ENCODE measurements around the gene ATP9A.

The ATP9A gene

DNA sequence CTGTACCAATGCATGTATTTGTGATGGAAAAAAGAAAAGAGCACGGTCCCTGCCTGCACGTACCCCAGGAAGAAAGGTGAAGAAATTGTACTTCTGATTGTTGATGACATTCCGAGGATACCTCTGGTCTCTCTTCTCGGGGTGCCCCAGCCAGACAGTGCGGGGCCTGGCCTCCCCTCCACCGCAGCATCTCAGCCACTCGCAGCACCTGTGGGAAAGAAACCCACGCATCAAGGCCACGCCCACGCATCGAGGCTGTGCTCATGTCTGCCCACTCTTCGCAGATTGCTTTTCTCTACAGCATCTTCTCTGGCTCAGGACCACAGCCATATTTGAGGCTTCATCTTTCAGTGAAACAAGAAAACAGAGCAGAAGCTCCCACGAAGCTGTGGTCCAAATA lies 38.4 kb downstream of the ATP9A start:
- Histone ChIP-seq H3K79me2 (ENCODE audit: control insufficient read depth, low read length) (no peaks in the 10 kb centered on the region), H3F3A (ENCODE audit: control insufficient read depth, insufficient read depth) (no peaks in the 10 kb centered on the region), H3K4me1 (ENCODE audit: control insufficient read depth, low read length) (no peaks in the 10 kb centered on the region), H3K9me3 (ENCODE audit: control insufficient read depth, insufficient read depth, low read length) (no peaks in the 10 kb centered on the region), H3K27me3 (ENCODE audit: control insufficient read depth, low read length) (no peaks in the 10 kb centered on the region), H3K27ac (ENCODE audit: low read depth, low read length) (no peak overlapping the region), H3K4me2 (ENCODE audit: low read length) (no peak overlapping the region), H3K9me2 (replicated peaks; ENCODE audit: control insufficient read depth, low read length) (no peaks in the 10 kb centered on the region), H4K20me1 (ENCODE audit: control insufficient read depth, insufficient read depth, low read depth, low read length) (no peaks in the 10 kb centered on the region), H3K4me3 (ENCODE audit: low read length) (no peak overlapping the region), H3K36me3 (ENCODE audit: control insufficient read depth, low read length) (no peaks in the 10 kb centered on the region)
- no peak for TF ChIP-seq EZH2phosphoT487 (IDR thresholded peaks at IDR 0.05; ENCODE audit: borderline replicate concordance, low read length)
- TF ChIP-seq, protein P1, sequence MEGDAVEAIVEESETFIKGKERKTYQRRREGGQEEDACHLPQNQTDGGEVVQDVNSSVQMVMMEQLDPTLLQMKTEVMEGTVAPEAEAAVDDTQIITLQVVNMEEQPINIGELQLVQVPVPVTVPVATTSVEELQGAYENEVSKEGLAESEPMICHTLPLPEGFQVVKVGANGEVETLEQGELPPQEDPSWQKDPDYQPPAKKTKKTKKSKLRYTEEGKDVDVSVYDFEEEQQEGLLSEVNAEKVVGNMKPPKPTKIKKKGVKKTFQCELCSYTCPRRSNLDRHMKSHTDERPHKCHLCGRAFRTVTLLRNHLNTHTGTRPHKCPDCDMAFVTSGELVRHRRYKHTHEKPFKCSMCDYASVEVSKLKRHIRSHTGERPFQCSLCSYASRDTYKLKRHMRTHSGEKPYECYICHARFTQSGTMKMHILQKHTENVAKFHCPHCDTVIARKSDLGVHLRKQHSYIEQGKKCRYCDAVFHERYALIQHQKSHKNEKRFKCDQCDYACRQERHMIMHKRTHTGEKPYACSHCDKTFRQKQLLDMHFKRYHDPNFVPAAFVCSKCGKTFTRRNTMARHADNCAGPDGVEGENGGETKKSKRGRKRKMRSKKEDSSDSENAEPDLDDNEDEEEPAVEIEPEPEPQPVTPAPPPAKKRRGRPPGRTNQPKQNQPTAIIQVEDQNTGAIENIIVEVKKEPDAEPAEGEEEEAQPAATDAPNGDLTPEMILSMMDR (IDR thresholded peaks at IDR 0.05; ENCODE audit: low read depth, low read length, poor library complexity, severe bottlenecking) = no peak

DNA sequence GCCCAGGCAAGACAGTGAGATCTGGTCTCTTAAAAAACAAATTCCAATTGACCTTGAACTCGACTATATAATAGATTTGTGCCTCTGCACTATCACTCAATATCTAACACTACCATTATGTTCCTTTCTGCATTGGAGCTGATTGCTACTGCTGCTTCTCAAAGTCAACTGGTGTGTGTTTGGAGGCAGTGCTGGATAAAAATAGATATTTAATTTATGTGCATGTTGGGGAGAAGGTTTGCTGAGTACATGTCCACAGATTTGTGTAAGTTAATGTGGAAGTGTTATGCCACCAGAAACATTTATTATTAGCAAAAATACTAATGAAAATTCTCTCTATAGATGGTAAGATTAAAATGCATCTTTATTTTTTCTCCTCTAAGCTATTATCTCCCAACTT lies 39.5 kb downstream of the ATP9A start:
- TF ChIP-seq, protein P1 (IDR thresholded peaks at IDR 0.05; ENCODE audit: low read depth, low read length, poor library complexity, severe bottlenecking) = no peak
- Histone ChIP-seq H3K4me1 (ENCODE audit: control insufficient read depth, low read length) (no peaks in the 10 kb centered on the region), H4K20me1 (ENCODE audit: control insufficient read depth, insufficient read depth, low read depth, low read length) (no peaks in the 10 kb centered on the region), H3K4me3 (ENCODE audit: low read length) (no peak overlapping the region), H3K27ac (ENCODE audit: low read depth, low read length) (no peak overlapping the region), H3K27me3 (ENCODE audit: control insufficient read depth, low read length) (no peaks in the 10 kb centered on the region), H3K9me2 (replicated peaks; ENCODE audit: control insufficient read depth, low read length) (no peaks in the 10 kb centered on the region), H3K4me2 (ENCODE audit: low read length) (no peak overlapping the region), H3K36me3 (ENCODE audit: control insufficient read depth, low read length) (no peaks in the 10 kb centered on the region), H3F3A (ENCODE audit: control insufficient read depth, insufficient read depth) (no peaks in the 10 kb centered on the region), H3K9me3 (ENCODE audit: control insufficient read depth, insufficient read depth, low read length) (no peaks in the 10 kb centered on the region), H3K79me2 (ENCODE audit: control insufficient read depth, low read length) (no peaks in the 10 kb centered on the region)

DNA sequence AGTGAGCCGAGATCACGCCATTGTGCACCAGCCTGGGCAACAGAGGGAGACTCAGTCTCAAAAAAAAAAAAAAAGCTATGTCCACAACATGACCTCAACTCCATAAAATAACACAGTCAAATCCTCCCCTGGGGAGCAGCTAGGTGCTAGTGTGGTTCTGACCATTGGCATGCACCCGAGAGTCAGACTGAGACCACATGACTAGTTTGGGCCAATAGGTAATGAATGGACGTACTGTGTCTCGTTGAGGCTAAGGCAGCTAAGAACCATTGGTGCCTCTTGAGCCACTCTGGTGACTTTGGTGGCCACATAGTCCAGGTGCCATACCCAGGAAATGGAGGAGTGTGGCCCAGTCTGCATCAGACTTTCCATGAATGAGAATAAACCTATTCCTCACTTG lies 40.3 kb downstream of the ATP9A start:
- no peaks in the 10 kb centered on the region for H3K36me3 ChIP-seq (ENCODE audit: control insufficient read depth, low read length)
- no peaks in the 10 kb centered on the region for H3K9me3 ChIP-seq (ENCODE audit: control insufficient read depth, insufficient read depth, low read length)
- no peak overlapping the region for H3K27ac ChIP-seq (ENCODE audit: low read depth, low read length)
- no peaks in the 10 kb centered on the region for H4K20me1 ChIP-seq (ENCODE audit: control insufficient read depth, insufficient read depth, low read depth, low read length)
- no peaks in the 10 kb centered on the region for H3F3A ChIP-seq (ENCODE audit: control insufficient read depth, insufficient read depth)
- H3K4me1 ChIP-seq (ENCODE audit: control insufficient read depth, low read length) = no peaks in the 10 kb centered on the region
- H3K4me3 ChIP-seq (ENCODE audit: low read length) = no peak overlapping the region
- no peaks in the 10 kb centered on the region for H3K27me3 ChIP-seq (ENCODE audit: control insufficient read depth, low read length)
- no peaks in the 10 kb centered on the region for H3K79me2 ChIP-seq (ENCODE audit: control insufficient read depth, low read length)
- TF ChIP-seq EZH2phosphoT487 (IDR thresholded peaks at IDR 0.05; ENCODE audit: borderline replicate concordance, low read length) = no peak
- TF ChIP-seq, protein P1 (IDR thresholded peaks at IDR 0.05; ENCODE audit: low read depth, low read length, poor library complexity, severe bottlenecking) = no peak
- no peaks in the 10 kb centered on the region for H3K9me2 ChIP-seq (replicated peaks; ENCODE audit: control insufficient read depth, low read length)
- H3K4me2 ChIP-seq (ENCODE audit: low read length) = no peak overlapping the region

All from DOHH2 (cell line).